Body of pancreas (tissue), 4 donors: ENCODE data around the gene TBC1D19. TPM values are rescaled to one million over a fixed set of nuclear protein-coding genes. Genes with fewer than 3 reads are reported as not detected.

ENCODE experiments used
- ATAC-seq: fragments of 150-250 bp; one replicate; pipeline ENCODE4 v1.9.1; 2016
- DNase-seq, 4 donors: peaks; one replicate each; pipeline ENCODE4 v3.0.0-alpha.2; 2019
- H3K27ac ChIP-seq, 4 donors: fragments of 200-600 bp; sonication (generic); 1 replicate in 3 of 4; 2 replicates in 1 of 4; pipeline versions ENCODE4 v1.5.1 to v1.6.1; 2016 to 2019; ENCODE audit warnings: mild to moderate bottlenecking in 1 of 4, mixed read lengths in 1 of 4, moderate library complexity in 1 of 4
- H3K27me3 ChIP-seq, 2 donors: fragments of 200-600 bp; sonication (generic); one replicate each; pipeline ENCODE4 v1.6.0; 2016; ENCODE audit warnings: mild to moderate bottlenecking in 1 of 2
- H3K36me3 ChIP-seq, 2 donors: fragments of 200-600 bp; sonication (generic); replicated peaks in 1 of 2; 2 replicates each; pipeline ENCODE4 v1.5.1; 2016; ENCODE audit warnings: low read depth in 2 of 2; ENCODE audit not compliant: insufficient read depth in 1 of 2
- H3K4me1 ChIP-seq: fragments of 200-600 bp; sonication (generic); one replicate; pipeline ENCODE4 v1.6.0; 2016
- H3K4me3 ChIP-seq, 2 donors: fragments of 200-600 bp; sonication (generic); 1 replicate in 1 of 2; 2 replicates in 1 of 2; pipeline ENCODE4 v1.5.1; 2016 to 2019
- H3K9me3 ChIP-seq, 3 donors: fragments of 200-600 bp; sonication (generic); 1 replicate in 2 of 3; 2 replicates in 1 of 3; pipeline ENCODE4 v1.5.1; 2016
- POLR2A ChIP-seq, 3 donors: fragments of 450-650 bp; IDR thresholded peaks; one replicate each; pipeline ENCODE4 v1.6.1; 2016; ENCODE audit warnings: antibody characterized with exemption in 3 of 3, mild to moderate bottlenecking in 2 of 3
- WGBS, 2 donors: methylation state at CpG; one replicate each; pipeline ENCODE4 v1.1.5; 2017; 5-methylcytosine and 5-hydroxymethylcytosine counted together
- intact Hi-C: fragments of 100-400 bp; cut with DNase I; formaldehyde crosslinking; loops from one replicate; pipeline ENCODE4 v1.15.1; 2023
- total RNA-seq, 2 donors: library from RNA; depleted of rRNA; stranded (reverse); fragments of >200 nt; gene quantifications; one replicate each; pipeline ENCODE4 v1.1.0, GENCODE V29; 2016
- TF ChIP-seq, protein P1 (sequence below), 7 experiments: fragments of 450-650 bp in 4 of 7; fragments of 200-600 bp in 3 of 7; sonication (generic) in 3 of 7; IDR thresholded peaks; one replicate each; pipeline ENCODE4 v1.5.1; 2016 to 2019; ENCODE audit warnings: antibody characterized with exemption in 7 of 7

TBC1D19 gene
- total RNA-seq, 2 donors from 2014 or later, result 22.8 to 30.7 TPM

DNA sequence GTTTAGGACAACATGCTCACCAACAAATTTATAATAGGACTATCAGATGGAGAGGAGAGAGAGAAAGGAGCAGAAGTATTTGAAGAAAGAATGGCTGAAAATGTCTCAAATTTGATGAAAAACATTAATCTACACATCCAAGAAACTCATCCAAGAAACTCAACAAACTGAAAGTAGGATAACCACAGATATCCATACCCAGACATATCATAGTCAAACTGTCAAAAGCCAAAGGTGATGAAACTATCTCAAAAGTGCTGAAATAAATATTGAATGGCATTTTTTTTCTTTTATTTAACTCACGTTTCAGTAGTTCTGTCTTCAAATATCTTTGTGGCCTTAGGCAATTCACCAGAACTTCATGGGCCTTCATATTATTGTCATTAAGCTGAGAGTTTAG lies 116.2 kb downstream of the TBC1D19 start:
- Histone ChIP-seq H3K27me3 (no peaks in the 10 kb centered on the region), H3K4me3 (no peak overlapping the region), H3K4me1 (no peaks in the 10 kb centered on the region), H3K27ac (no peak overlapping the region), H3K9me3 (no peaks in the 10 kb centered on the region), H3K36me3 (no peaks in the 10 kb centered on the region)
- DNase-seq (no peak), ATAC-seq (no peak)
- WGBS, 2 donors, result 69 to 76% methylated on average over 1 of the region's 1 CpG
- TF ChIP-seq, protein P1, sequence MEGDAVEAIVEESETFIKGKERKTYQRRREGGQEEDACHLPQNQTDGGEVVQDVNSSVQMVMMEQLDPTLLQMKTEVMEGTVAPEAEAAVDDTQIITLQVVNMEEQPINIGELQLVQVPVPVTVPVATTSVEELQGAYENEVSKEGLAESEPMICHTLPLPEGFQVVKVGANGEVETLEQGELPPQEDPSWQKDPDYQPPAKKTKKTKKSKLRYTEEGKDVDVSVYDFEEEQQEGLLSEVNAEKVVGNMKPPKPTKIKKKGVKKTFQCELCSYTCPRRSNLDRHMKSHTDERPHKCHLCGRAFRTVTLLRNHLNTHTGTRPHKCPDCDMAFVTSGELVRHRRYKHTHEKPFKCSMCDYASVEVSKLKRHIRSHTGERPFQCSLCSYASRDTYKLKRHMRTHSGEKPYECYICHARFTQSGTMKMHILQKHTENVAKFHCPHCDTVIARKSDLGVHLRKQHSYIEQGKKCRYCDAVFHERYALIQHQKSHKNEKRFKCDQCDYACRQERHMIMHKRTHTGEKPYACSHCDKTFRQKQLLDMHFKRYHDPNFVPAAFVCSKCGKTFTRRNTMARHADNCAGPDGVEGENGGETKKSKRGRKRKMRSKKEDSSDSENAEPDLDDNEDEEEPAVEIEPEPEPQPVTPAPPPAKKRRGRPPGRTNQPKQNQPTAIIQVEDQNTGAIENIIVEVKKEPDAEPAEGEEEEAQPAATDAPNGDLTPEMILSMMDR (IDR thresholded peaks at IDR 0.05), result no peak
- no peak for TF ChIP-seq POLR2A (IDR thresholded peaks at IDR 0.05)
- intact Hi-C loops, result no loop called here

DNA sequence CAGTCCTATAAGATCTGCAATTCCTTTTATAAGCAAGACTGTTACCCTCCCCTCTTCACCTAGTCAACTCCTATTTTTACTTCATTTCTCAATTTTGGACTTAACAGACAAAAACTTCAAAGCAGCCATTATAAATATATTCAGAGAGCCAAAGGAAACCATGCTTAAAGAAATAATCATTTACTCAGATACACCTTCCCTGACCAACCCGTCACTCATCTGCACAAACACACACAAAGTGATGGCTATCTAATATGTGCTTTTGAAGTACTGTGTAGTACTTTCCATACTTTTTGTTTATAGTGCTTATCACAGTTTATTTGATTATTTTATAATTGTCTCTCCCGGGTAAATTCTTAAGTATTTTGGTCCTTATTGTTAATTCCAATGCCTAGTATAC lies 117.2 kb downstream of the TBC1D19 start:
- no peak overlapping the region for H3K4me3 ChIP-seq
- intact Hi-C loops, result no loop called here
- no peak for ATAC-seq
- H3K36me3 ChIP-seq, result no peaks in the 10 kb centered on the region
- no peaks in the 10 kb centered on the region for H3K4me1 ChIP-seq
- H3K27me3 ChIP-seq, result no peaks in the 10 kb centered on the region
- TF ChIP-seq, protein P1 (IDR thresholded peaks at IDR 0.05), result no peak
- no peak for TF ChIP-seq POLR2A (IDR thresholded peaks at IDR 0.05)
- H3K9me3 ChIP-seq, result no peaks in the 10 kb centered on the region
- WGBS, 2 donors, result 47 to 50% methylated on average over 2 of the region's 2 CpGs
- H3K27ac ChIP-seq, result no peak overlapping the region
- DNase-seq, result no peak

DNA sequence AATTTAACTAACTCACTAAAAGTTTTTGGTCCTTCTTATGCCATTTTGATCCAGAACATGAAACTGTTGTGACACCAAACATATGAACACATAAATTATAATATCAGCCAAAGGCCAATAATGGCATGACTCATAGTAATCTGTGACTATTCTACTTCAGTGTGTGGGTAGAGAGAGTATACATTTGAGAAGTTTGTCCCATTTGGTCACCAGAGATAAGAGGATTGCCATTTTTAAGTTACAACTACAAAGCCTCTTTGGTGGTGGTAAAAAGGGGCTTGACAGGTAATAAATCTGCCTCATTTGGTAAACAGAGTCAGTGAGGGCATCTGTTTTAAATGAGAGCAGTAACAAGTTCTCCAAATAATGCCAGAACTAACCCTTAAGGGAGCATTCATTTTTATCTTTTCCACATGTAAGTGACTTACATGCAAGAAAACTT lies 117.9 kb downstream of the TBC1D19 start:
- intact Hi-C loops, result no loop called here
- DNase-seq (no peak), ATAC-seq (no peak)
- TF ChIP-seq, protein P1 (IDR thresholded peaks at IDR 0.05), result no peak
- no peak for TF ChIP-seq POLR2A (IDR thresholded peaks at IDR 0.05)
- Histone ChIP-seq H3K9me3 (no peaks in the 10 kb centered on the region), H3K27ac (no peak overlapping the region), H3K36me3 (no peaks in the 10 kb centered on the region), H3K4me3 (no peak overlapping the region), H3K4me1 (no peaks in the 10 kb centered on the region), H3K27me3 (no peaks in the 10 kb centered on the region)

DNA sequence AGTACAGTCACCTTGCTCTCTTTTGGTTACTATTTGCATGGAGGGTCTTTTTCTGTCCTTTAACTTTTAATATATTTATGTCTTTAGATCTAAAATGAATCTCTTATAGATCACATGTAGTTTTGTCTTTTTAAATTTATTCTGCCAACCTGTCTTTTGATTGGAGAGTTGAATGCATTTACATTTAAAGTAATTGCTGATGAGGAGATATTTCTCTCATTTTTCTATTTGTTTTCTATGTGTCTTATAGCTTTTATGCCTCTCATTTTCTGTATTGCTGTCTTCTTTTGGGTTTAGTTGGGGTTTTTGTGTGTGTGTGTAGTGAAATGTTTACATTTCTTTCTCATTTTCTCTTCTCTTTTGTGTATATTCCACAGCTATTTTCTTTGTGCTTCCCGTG lies 123.5 kb downstream of the TBC1D19 start:
- 88 to 100% methylated on average over 1 of the region's 1 CpG for WGBS, 2 donors
- TF ChIP-seq POLR2A (IDR thresholded peaks at IDR 0.05), result no peak
- TF ChIP-seq, protein P1 (IDR thresholded peaks at IDR 0.05), result no peak
- Histone ChIP-seq H3K4me1 (no peaks in the 10 kb centered on the region), H3K9me3 (no peaks in the 10 kb centered on the region), H3K27me3 (no peaks in the 10 kb centered on the region), H3K4me3 (no peak overlapping the region), H3K27ac (no peak overlapping the region), H3K36me3 (no peaks in the 10 kb centered on the region)
- DNase-seq (no peak), ATAC-seq (no peak)
- intact Hi-C loops, result no loop called here

DNA sequence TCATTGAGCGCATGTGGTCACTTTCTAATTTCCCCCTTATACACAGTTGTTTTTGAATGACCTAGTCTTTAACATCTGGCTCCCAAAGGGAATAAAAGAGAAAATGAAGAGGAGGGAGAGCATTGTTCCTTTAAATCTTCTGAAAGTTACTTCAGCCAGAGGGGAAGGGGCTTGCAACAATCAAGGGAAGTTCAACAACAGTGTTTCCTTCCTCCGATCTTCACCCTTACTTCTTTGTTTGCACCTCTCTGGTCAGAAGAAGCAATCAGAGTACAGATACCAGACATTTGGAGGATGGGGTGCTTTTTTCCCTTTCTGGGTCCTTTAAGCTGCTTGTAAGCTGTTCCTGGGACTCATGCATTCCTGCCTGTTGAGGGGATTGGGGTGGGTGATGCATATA lies 125.4 kb downstream of the TBC1D19 start:
- TF ChIP-seq, protein P1 (IDR thresholded peaks at IDR 0.05), result no peak
- TF ChIP-seq POLR2A (IDR thresholded peaks at IDR 0.05), result no peak
- H3K4me1 ChIP-seq, result no peaks in the 10 kb centered on the region
- no peak overlapping the region for H3K4me3 ChIP-seq
- DNase-seq (no peak), ATAC-seq (no peak)
- no peaks in the 10 kb centered on the region for H3K36me3 ChIP-seq
- WGBS, 2 donors, result 85 to 93% methylated on average over 2 of the region's 2 CpGs
- H3K27me3 ChIP-seq, result no peaks in the 10 kb centered on the region
- no peaks in the 10 kb centered on the region for H3K9me3 ChIP-seq
- H3K27ac ChIP-seq, result no peak overlapping the region
- intact Hi-C loops, result no loop called here
